ENCODE measurements around the gene C2orf72.

DNA sequence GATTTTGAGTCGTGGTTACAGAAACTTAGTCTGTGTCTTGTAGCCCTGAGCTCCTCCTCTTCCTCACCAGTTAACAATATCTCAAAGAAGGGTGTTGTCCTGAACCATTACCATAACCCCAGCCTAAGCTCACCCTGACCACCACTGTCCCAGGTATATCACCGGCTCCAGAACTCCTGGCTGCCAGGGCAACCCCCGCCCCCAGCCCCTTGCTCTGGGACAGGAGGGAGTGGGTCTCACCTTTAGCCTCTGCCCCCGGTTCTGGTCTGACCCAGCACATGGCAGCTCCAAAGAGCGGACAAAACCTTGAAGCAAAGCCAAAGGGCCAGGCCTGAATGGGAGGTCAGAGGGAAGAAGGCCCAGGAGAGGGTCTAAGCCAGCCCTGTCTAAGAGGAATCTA lies 13.8 kb downstream of the C2orf72 start:
- no peak for TF ChIP-seq POLR2A (IDR thresholded peaks at IDR 0.05)
- TF ChIP-seq POLR2AphosphoS5 (IDR thresholded peaks at IDR 0.05) = no peak

Data from suprapubic skin (tissue), 4 donors.